Liver (tissue), 9 donors: ENCODE data around the gene SBNO1. TPM values are rescaled to one million over a fixed set of nuclear protein-coding genes. Genes with fewer than 3 reads are reported as not detected.

ENCODE experiments used
- DNase-seq: peaks from one replicate; pipeline ENCODE4 v3.0.0-alpha.2; 2017; ENCODE audit warnings: low spot score
- H3K27ac ChIP-seq, 2 donors: one replicate each; pipeline ENCODE4 v1.7.0; 2013; ENCODE audit warnings: inconsistent platforms in 2 of 2, low read length in 2 of 2, control low read depth in 1 of 2, low read depth in 1 of 2, mild to moderate bottlenecking in 1 of 2
- H3K27me3 ChIP-seq, 4 donors: one replicate each; pipeline versions ENCODE4 v1.6.1 to v1.7.0; 2013; ENCODE audit warnings: low read length in 3 of 4, inconsistent platforms in 1 of 4, mild to moderate bottlenecking in 1 of 4, moderate library complexity in 1 of 4; ENCODE audit not compliant: control insufficient read depth in 4 of 4, insufficient read depth in 4 of 4
- H3K36me3 ChIP-seq, 4 donors: one replicate each; pipeline versions ENCODE4 v1.6.1 to v1.7.0; 2013; ENCODE audit warnings: low read length in 3 of 4, mild to moderate bottlenecking in 3 of 4, low read depth in 1 of 4, moderate library complexity in 1 of 4; ENCODE audit not compliant: control insufficient read depth in 4 of 4, insufficient read depth in 3 of 4
- H3K4me1 ChIP-seq, 4 donors: one replicate each; pipeline versions ENCODE4 v1.6.1 to v1.7.0; 2013; ENCODE audit warnings: low read length in 3 of 4, mild to moderate bottlenecking in 3 of 4, moderate library complexity in 1 of 4; ENCODE audit not compliant: control insufficient read depth in 4 of 4, insufficient read depth in 4 of 4
- H3K4me3 ChIP-seq, 3 donors: one replicate each; pipeline versions ENCODE4 v1.6.1 to v1.7.0; 2013; ENCODE audit warnings: low read length in 3 of 3, control low read depth in 1 of 3, low read depth in 1 of 3, mild to moderate bottlenecking in 1 of 3
- H3K9ac ChIP-seq, 2 donors: one replicate each; pipeline ENCODE4 v1.7.0; 2013; ENCODE audit warnings: low read length in 2 of 2, mild to moderate bottlenecking in 2 of 2, moderate library complexity in 2 of 2, control low read depth in 1 of 2, low read depth in 1 of 2
- H3K9me3 ChIP-seq, 4 donors: one replicate each; pipeline versions ENCODE4 v1.6.1 to v1.7.0; 2013; ENCODE audit warnings: low read length in 3 of 4; ENCODE audit not compliant: control insufficient read depth in 4 of 4
- EGR1 ChIP-seq, 2 donors: IDR thresholded peaks; 2 replicates each; pipeline ENCODE4 v1.6.1; 2016 to 2018; ENCODE audit warnings: antibody characterized with exemption in 2 of 2, low read depth in 2 of 2
- FOXA1 ChIP-seq: IDR thresholded peaks from 2 replicates; pipeline ENCODE4 v1.6.1; 2016; ENCODE audit warnings: antibody characterized with exemption
- HNF4G ChIP-seq: IDR thresholded peaks from 2 replicates; pipeline ENCODE4 v1.6.1; 2016; ENCODE audit warnings: antibody characterized with exemption
- JUND ChIP-seq, 2 donors: IDR thresholded peaks; 2 replicates each; pipeline ENCODE4 v1.6.1; 2016; ENCODE audit warnings: antibody characterized with exemption in 2 of 2
- NR2F2 ChIP-seq: IDR thresholded peaks from 2 replicates; pipeline ENCODE4 v1.6.1; 2016; ENCODE audit warnings: antibody characterized with exemption
- RAD21 ChIP-seq, 2 donors: IDR thresholded peaks; 2 replicates each; pipeline ENCODE4 v1.6.1; 2016; ENCODE audit warnings: antibody characterized with exemption in 2 of 2, mild to moderate bottlenecking in 2 of 2
- SP1 ChIP-seq: IDR thresholded peaks from 2 replicates; pipeline ENCODE4 v1.6.1; 2018; ENCODE audit warnings: antibody characterized with exemption, mild to moderate bottlenecking
- WGBS: extraction: QIAGEN DNeasy Blood & Tissue Kit; methylation state at CpG from one replicate; pipeline ENCODE4 v1.1.7; 2013; 5-methylcytosine and 5-hydroxymethylcytosine counted together
- polyA plus RNA-seq, 2 donors: library from polyadenylated mRNA; stranded (reverse) in 1 of 2; unstranded in 1 of 2; fragments of 200-250 nt in 1 of 2; fragments of >200 nt in 1 of 2; fragmentation: Nextera tagmentation in 1 of 2; extraction: Ambion mirVana in 1 of 2; gene quantifications; one replicate each; pipeline versions ENCODE4 v1.2.1 to v1.2.3, GENCODE V29; 2013 to 2015
- total RNA-seq, 2 donors: library from RNA; depleted of rRNA; stranded (reverse); fragments of >200 nt; gene quantifications; one replicate each; pipeline ENCODE4 v1.2.3, GENCODE V29; 2014
- TF ChIP-seq, protein P1 (sequence below): IDR thresholded peaks from 2 replicates; pipeline ENCODE4 v1.6.1; 2016; ENCODE audit warnings: antibody characterized with exemption
- TF ChIP-seq, protein P2 (sequence below): IDR thresholded peaks from 2 replicates; pipeline ENCODE4 v1.6.1; 2016; ENCODE audit warnings: antibody characterized with exemption, mild to moderate bottlenecking
- TF ChIP-seq, protein P3 (sequence below): fragments of 150-350 bp; IDR thresholded peaks from 2 replicates; pipeline ENCODE4 v1.5.1; 2017; ENCODE audit warnings: improper control_type of control experiment, low read depth, low read length; ENCODE audit not compliant: missing input control
- donor health status: healthy.
- donor health status: healthy.
- donor health status: healthy.
- donor health status: healthy.
- donor health status: healthy.

The SBNO1 gene
- total and polyA plus RNA-seq, 4 donors = 4.0 to 19.8 (median 10.4) TPM

DNA sequence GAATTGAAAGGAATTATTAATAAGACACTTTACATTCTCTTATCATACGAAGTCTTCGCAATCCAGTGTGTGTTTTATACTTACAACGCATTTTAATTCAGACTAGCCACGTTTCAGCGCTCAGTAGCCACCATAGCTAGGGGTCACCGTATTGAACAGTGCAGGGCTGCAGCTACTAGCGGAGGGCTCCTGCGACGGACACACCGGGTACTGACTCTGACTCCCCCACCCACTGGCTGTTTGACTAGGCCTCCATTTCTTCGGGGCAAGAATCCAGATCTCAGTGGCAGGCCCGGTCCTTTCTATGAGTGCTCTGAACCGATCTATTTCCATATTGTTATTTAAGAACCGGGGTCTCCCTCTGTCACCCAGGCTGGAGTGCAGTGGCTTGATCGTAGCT is 91.5 kb downstream of the SBNO1 start:
- WGBS = 89% methylated on average over 15 of the region's 15 CpGs
- Histone ChIP-seq H3K27me3 (no peaks in the 10 kb centered on the region), H3K9me3 (no peaks in the 10 kb centered on the region), H3K4me3 (no peak overlapping the region), H3K9ac (no peak overlapping the region), H3K36me3 (no peaks in the 10 kb centered on the region), H3K4me1 (peaks cover 7 to 26% (median 12%) of the 10 kb centered on the region in 4 donors), H3K27ac (no peak overlapping the region)
- DNase-seq = no peak
- TF ChIP-seq EGR1 (IDR thresholded peaks at IDR 0.05; ENCODE audit: low read depth in 2 of 2) = no peak
- TF ChIP-seq NR2F2 = no peak
- TF ChIP-seq SP1 = no peak
- no peak for TF ChIP-seq HNF4G
- TF ChIP-seq RAD21 (IDR thresholded peaks at IDR 0.05) = no peak
- TF ChIP-seq, protein P1, sequence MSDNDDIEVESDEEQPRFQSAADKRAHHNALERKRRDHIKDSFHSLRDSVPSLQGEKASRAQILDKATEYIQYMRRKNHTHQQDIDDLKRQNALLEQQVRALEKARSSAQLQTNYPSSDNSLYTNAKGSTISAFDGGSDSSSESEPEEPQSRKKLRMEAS = no peak
- no peak for TF ChIP-seq FOXA1
- TF ChIP-seq, protein P2, sequence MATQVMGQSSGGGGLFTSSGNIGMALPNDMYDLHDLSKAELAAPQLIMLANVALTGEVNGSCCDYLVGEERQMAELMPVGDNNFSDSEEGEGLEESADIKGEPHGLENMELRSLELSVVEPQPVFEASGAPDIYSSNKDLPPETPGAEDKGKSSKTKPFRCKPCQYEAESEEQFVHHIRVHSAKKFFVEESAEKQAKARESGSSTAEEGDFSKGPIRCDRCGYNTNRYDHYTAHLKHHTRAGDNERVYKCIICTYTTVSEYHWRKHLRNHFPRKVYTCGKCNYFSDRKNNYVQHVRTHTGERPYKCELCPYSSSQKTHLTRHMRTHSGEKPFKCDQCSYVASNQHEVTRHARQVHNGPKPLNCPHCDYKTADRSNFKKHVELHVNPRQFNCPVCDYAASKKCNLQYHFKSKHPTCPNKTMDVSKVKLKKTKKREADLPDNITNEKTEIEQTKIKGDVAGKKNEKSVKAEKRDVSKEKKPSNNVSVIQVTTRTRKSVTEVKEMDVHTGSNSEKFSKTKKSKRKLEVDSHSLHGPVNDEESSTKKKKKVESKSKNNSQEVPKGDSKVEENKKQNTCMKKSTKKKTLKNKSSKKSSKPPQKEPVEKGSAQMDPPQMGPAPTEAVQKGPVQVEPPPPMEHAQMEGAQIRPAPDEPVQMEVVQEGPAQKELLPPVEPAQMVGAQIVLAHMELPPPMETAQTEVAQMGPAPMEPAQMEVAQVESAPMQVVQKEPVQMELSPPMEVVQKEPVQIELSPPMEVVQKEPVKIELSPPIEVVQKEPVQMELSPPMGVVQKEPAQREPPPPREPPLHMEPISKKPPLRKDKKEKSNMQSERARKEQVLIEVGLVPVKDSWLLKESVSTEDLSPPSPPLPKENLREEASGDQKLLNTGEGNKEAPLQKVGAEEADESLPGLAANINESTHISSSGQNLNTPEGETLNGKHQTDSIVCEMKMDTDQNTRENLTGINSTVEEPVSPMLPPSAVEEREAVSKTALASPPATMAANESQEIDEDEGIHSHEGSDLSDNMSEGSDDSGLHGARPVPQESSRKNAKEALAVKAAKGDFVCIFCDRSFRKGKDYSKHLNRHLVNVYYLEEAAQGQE = no peak
- TF ChIP-seq JUND (IDR thresholded peaks at IDR 0.05) = no peak

DNA sequence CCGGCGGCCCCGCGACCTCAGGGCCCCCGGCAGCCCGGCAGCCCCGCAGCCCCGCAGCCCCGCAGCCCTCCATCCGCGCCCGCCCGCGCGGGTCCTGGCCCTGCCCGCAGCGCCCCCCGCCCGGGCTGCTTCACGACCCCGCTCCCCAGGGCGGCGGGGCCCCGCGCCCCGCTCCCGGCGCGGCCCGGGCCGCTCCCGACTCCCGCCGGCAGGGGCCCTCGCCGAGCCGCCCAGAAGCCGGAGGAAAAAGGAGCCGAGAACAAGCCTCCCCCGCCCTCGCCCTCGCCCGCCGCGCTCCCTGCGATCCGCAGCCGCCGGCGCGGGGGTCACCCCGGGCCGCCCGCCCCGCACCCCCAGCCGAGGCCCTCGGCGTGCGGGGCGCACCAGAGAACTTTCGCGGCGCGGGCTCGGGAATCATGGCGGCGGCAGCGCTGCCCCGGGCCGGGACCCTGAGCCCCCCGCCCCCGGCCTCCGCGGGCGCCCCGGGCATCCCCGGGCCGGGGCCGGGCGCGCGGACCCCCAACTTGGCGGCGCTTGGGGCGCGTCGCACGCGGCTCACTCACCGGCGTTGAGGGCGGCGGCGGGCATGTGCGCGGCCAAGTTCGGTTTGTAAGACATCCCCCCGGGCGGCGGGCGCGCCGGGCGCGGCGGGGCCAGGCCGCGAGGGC is 93.5 kb downstream of the SBNO1 start:
- under 1% methylated on average over 108 of the region's 108 CpGs for WGBS
- H3K36me3 ChIP-seq = no peaks in the 10 kb centered on the region
- no peak overlapping the region for H3K27ac ChIP-seq
- TF ChIP-seq RAD21 (IDR thresholded peaks at IDR 0.05) = peak; percentile 38 to 64
- TF ChIP-seq, protein P3, sequence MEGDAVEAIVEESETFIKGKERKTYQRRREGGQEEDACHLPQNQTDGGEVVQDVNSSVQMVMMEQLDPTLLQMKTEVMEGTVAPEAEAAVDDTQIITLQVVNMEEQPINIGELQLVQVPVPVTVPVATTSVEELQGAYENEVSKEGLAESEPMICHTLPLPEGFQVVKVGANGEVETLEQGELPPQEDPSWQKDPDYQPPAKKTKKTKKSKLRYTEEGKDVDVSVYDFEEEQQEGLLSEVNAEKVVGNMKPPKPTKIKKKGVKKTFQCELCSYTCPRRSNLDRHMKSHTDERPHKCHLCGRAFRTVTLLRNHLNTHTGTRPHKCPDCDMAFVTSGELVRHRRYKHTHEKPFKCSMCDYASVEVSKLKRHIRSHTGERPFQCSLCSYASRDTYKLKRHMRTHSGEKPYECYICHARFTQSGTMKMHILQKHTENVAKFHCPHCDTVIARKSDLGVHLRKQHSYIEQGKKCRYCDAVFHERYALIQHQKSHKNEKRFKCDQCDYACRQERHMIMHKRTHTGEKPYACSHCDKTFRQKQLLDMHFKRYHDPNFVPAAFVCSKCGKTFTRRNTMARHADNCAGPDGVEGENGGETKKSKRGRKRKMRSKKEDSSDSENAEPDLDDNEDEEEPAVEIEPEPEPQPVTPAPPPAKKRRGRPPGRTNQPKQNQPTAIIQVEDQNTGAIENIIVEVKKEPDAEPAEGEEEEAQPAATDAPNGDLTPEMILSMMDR = peak; percentile 67
- TF ChIP-seq NR2F2 = no peak
- no peak for TF ChIP-seq HNF4G
- peak; percentile 72 for DNase-seq
- H3K27me3 ChIP-seq = no peaks in the 10 kb centered on the region
- peaks cover 7 to 26% (median 12%) of the 10 kb centered on the region in 4 donors for H3K4me1 ChIP-seq
- H3K4me3 ChIP-seq = peak overlapping the region; percentile 23 to 96 (median 63)
- H3K9ac ChIP-seq = no peak overlapping the region
- H3K9me3 ChIP-seq = no peaks in the 10 kb centered on the region
